Stimulated activated effector memory CD8-positive, alpha-beta T cell treated with anti-CD3 and anti-CD28 coated beads, Interleukin-12 subunit alpha, Interleukin-12 subunit beta, amount 100 ng/mL, for 72 hours (primary cell): Measurements from ENCODE around the gene OTUB2.

Source experiments
- ATAC-seq: fragments of 150-1000 bp; cut with Tn5 transposase; 2 replicates; pipeline ENCODE4 v1.10.0; 2021
- DNase-seq, 2 donors: peaks; one replicate each; pipeline ENCODE4 v3.0.0; 2021 to 2022; ENCODE audit warnings: low spot score in 2 of 2
- H3K27ac Mint-ChIP-seq: one replicate; pipeline ENCODE4 v1.8.0; 2022; ENCODE audit warnings: mild to moderate bottlenecking, mixed read lengths
- H3K36me3 Mint-ChIP-seq: one replicate; pipeline ENCODE4 v1.8.0; 2022; ENCODE audit warnings: mild to moderate bottlenecking, mixed read lengths
- H3K4me1 Mint-ChIP-seq: one replicate; pipeline ENCODE4 v1.8.0; 2022; ENCODE audit warnings: mixed read lengths
- H3K4me3 Mint-ChIP-seq: one replicate; pipeline ENCODE4 v1.8.0; 2022; ENCODE audit warnings: mild to moderate bottlenecking, mixed read lengths
- H3K9me3 Mint-ChIP-seq: one replicate; pipeline ENCODE4 v1.8.0; 2022; ENCODE audit warnings: mixed read lengths

OTUB2 gene

GRCh38 chr14:94026173-94026888 lies at the start of gene OTUB2:
Gene OTUB2, plus strand, starts transcription at chr14:94026340. Its CDS starts 198 bp downstream, at chr14:94026538.
- H3K27ac Mint-ChIP-seq = no peak within 1 kb of the TSS
- DNase-seq (peak; percentile 91 to 97), ATAC-seq (peak; percentile 97)
- no peaks in the 10 kb centered on the region for H3K36me3 Mint-ChIP-seq
- H3K4me1 Mint-ChIP-seq = peaks cover 44% of the 10 kb centered on the region
- H3K4me3 Mint-ChIP-seq = peak within 1 kb of the TSS; percentile 61
- no peaks in the 10 kb centered on the region for H3K9me3 Mint-ChIP-seq

DNA sequence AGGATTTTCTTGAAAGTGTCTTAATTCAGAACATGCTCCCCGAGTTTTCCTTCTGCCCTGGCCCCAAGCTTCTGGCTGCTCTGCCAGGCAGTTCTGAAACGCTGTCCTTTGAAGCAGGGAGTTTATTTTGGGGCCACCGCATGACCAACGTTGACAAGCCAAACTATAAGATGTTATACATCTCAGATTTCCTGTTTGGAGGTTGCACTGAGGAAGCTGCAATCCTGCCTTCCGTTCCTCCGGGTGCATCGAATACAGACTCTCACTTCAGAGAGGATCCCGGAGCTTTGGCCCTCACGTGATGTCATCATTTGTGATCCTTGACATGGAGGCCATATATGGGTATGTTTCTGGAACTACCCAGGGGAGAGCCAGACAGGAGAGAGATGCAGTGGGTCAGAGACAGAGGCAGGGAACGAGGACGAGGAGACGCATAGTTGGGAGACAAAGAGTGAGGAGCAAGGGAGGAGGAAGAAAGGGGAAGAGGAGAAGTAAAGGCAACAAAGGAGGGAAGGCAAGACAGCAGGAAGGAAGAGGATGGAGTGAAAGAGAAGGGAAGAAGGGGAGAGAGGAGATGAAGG lies 49.6 kb upstream of the OTUB2 start, which contains the start of gene ASB2:
Gene ASB2, minus strand, starts transcription at position 94 of the 581 bp plus-strand sequence. CDS start 12,031 bp downstream, outside the sequence.
- peak in 1 of 2 donors; percentile 65 for DNase-seq
- peak; percentile 11 for ATAC-seq
- Mint-ChIP-seq H3K4me3 (peak within 1 kb of the TSS; percentile 70), H3K36me3 (peaks cover 26% of the 10 kb centered on the region), H3K9me3 (no peaks in the 10 kb centered on the region), H3K27ac (peak within 1 kb of the TSS; percentile 95), H3K4me1 (peaks cover 98% of the 10 kb centered on the region)

- Mint-ChIP-seq H3K36me3 (peaks cover 26% of the 10 kb centered on the region), H3K27ac (peak overlapping the region; percentile 95), H3K9me3 (no peaks in the 10 kb centered on the region), H3K4me3 (peak overlapping the region; percentile 70), H3K4me1 (peaks cover 94% of the 10 kb centered on the region)
- DNase-seq (no peak), ATAC-seq (no peak)
Measured at GRCh38 chr14:93977171-93977570, 49.0 kb upstream of the OTUB2 start.

- ATAC-seq (peak; percentile 91), DNase-seq (peak; percentile 51 to 81)
- Mint-ChIP-seq H3K36me3 (peaks cover 26% of the 10 kb centered on the region), H3K4me1 (peaks cover 86% of the 10 kb centered on the region), H3K9me3 (no peaks in the 10 kb centered on the region), H3K27ac (peak overlapping the region; percentile 95), H3K4me3 (peak overlapping the region; percentile 70)
Measured at GRCh38 chr14:93977790-93978581, 48.2 kb upstream of the OTUB2 start.

- ATAC-seq = peak; percentile 5
- no peak for DNase-seq
- peak overlapping the region; percentile 70 for H3K4me3 Mint-ChIP-seq
- H3K9me3 Mint-ChIP-seq = no peaks in the 10 kb centered on the region
- H3K27ac Mint-ChIP-seq = peak overlapping the region; percentile 95
- peaks cover 79% of the 10 kb centered on the region for H3K4me1 Mint-ChIP-seq
- H3K36me3 Mint-ChIP-seq = peaks cover 26% of the 10 kb centered on the region
Measured at GRCh38 chr14:93978735-93979134, 47.4 kb upstream of the OTUB2 start.

- Mint-ChIP-seq H3K27ac (peak overlapping the region; percentile 75), H3K4me1 (peaks cover 65% of the 10 kb centered on the region), H3K36me3 (peaks cover 26% of the 10 kb centered on the region), H3K9me3 (no peaks in the 10 kb centered on the region), H3K4me3 (no peak overlapping the region)
- DNase-seq = no peak
- no peak for ATAC-seq
Measured at GRCh38 chr14:93980456-93981201, 45.5 kb upstream of the OTUB2 start.

- no peak overlapping the region for H3K4me3 Mint-ChIP-seq
- no peaks in the 10 kb centered on the region for H3K9me3 Mint-ChIP-seq
- DNase-seq (no peak), ATAC-seq (no peak)
- peak overlapping the region; percentile 75 for H3K27ac Mint-ChIP-seq
- peaks cover 23% of the 10 kb centered on the region for H3K36me3 Mint-ChIP-seq
- peaks cover 57% of the 10 kb centered on the region for H3K4me1 Mint-ChIP-seq
Measured at GRCh38 chr14:93981316-93982229, 44.6 kb upstream of the OTUB2 start.

DNA sequence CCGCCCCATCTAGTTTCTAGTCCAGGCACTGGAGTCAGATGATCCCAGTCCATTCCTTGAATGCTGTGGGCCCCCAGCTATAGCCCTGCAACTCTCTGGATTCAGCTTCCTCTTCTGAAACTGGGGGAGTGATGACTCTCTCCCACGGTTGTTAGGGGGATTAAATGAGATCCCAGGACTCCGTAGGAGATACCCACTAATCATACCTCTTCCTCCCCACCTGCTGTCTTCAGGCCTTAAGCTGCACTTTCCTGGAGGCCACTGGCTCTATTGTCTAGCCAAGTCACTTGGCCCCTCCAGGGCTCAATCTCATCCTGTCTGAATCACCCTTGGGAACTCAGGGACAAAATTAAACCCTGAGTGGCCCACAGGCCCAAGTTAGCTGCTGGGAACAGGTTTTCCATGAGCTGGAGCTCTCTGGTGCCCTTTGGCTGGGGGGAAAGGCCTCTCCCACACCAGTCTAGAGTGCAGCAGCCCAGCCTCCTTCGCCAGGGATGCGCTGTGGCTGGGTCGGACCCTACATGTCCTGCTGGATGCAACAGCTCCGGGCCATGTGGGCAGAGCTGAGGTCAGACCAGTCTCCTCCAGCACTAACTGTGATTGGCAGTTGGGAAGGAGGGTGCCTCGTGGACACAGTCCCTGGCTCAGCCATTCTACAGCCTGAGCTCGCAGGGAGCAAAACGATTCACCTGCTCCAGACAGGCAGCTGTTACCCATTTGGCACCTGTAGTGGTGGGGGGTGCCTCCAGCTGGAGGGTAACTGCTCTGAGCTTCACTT lies 43.7 kb upstream of the OTUB2 start:
- Mint-ChIP-seq H3K9me3 (no peaks in the 10 kb centered on the region), H3K36me3 (peaks cover 16% of the 10 kb centered on the region), H3K4me3 (no peak overlapping the region), H3K4me1 (peaks cover 48% of the 10 kb centered on the region), H3K27ac (peak overlapping the region; percentile 75)
- DNase-seq (no peak), ATAC-seq (no peak)

- ATAC-seq = peak; percentile 60
- Mint-ChIP-seq H3K4me3 (no peak overlapping the region), H3K27ac (no peak overlapping the region), H3K36me3 (no peaks in the 10 kb centered on the region), H3K4me1 (peaks cover 33% of the 10 kb centered on the region), H3K9me3 (no peaks in the 10 kb centered on the region)
- DNase-seq = no peak
Measured at GRCh38 chr14:93984070-93984469, 42.1 kb upstream of the OTUB2 start.

GRCh38 chr14:93984987-93985410 lies 41.1 kb upstream of the OTUB2 start:
- no peak for DNase-seq
- Mint-ChIP-seq H3K9me3 (no peaks in the 10 kb centered on the region), H3K27ac (peak overlapping the region; percentile 48), H3K36me3 (no peaks in the 10 kb centered on the region), H3K4me3 (no peak overlapping the region), H3K4me1 (peaks cover 28% of the 10 kb centered on the region)
- no peak for ATAC-seq

- H3K9me3 Mint-ChIP-seq = no peaks in the 10 kb centered on the region
- no peaks in the 10 kb centered on the region for H3K36me3 Mint-ChIP-seq
- ATAC-seq (no peak), DNase-seq (no peak)
- H3K27ac Mint-ChIP-seq = peak overlapping the region; percentile 23
- peaks cover 28% of the 10 kb centered on the region for H3K4me1 Mint-ChIP-seq
- no peak overlapping the region for H3K4me3 Mint-ChIP-seq
Measured at GRCh38 chr14:93986955-93987354, 39.2 kb upstream of the OTUB2 start.

- H3K4me1 Mint-ChIP-seq = peaks cover 31% of the 10 kb centered on the region
- no peaks in the 10 kb centered on the region for H3K9me3 Mint-ChIP-seq
- DNase-seq (no peak), ATAC-seq (no peak)
- no peaks in the 10 kb centered on the region for H3K36me3 Mint-ChIP-seq
- H3K4me3 Mint-ChIP-seq = no peak overlapping the region
- H3K27ac Mint-ChIP-seq = no peak overlapping the region
Measured at GRCh38 chr14:93987376-93987775, 38.8 kb upstream of the OTUB2 start.

- Mint-ChIP-seq H3K4me1 (peaks cover 31% of the 10 kb centered on the region), H3K9me3 (no peaks in the 10 kb centered on the region), H3K27ac (no peak overlapping the region), H3K4me3 (no peak overlapping the region), H3K36me3 (no peaks in the 10 kb centered on the region)
- no peak for ATAC-seq
- no peak for DNase-seq
Measured at GRCh38 chr14:93987815-93988476, 38.2 kb upstream of the OTUB2 start.
